Measurements from ENCODE around the gene HS6ST1.

Gene HS6ST1

GRCh38 chr2:128347701-128348539 lies 29.3 kb upstream of the HS6ST1 start:
- TF ChIP-seq CTCF (IDR thresholded peaks at IDR 0.05; ENCODE audit: low read depth, low read length) = no peak
- H3K4me3 ChIP-seq (ENCODE audit: low read depth, low read length) = no peak overlapping the region

- no peak overlapping the region for H3K4me3 ChIP-seq (ENCODE audit: low read depth, low read length)
- TF ChIP-seq CTCF (IDR thresholded peaks at IDR 0.05; ENCODE audit: low read depth, low read length) = no peak
These were observed 28.5 kb upstream of the HS6ST1 start for GRCh38 chr2:128347171-128347558.

DNA sequence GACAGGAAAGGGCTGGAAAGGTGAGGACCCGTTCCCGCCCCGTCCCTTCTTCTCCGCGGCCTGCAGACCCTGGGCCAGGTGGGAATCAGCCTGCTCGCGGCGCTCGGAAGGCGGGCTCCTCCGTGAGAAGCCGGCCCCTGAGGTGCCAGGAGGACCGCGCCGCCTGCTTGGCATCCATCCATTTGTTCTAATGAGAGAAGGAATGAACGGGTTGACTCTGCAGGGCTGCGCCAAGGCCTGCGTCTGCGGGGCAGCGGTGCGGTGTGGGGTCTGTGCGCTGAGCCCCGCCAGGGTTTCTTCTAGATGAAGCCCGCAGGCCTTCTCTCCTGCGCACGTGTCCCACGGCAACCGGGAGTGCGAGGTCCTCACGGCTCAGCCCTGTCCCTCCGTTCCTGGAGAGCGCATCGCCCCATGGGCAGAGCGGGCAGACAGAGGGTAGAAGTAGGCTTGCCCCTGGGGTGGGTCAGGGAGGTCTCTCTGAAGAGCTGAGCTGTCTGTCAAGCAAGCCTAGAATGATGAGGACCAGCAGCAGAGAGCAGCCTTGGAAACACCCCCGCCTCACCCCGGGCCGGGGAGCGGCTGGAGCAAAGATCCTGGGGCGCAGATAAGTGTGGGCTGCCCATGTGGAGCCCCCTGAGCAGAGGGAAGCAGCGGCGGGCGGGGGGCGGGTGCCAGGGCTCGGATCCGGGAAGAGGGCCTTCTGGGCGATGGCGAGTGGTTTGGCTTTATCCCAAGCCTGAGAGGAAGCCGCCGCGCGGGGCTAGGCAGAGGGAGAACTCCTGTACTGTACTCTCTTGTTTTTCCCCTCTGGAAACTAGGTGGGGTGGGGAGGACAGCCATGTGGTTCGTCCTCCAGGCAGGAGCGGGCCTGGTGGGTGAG lies 27.9 kb upstream of the HS6ST1 start:
- no peak overlapping the region for H3K4me3 ChIP-seq (ENCODE audit: low read depth, low read length)
- TF ChIP-seq CTCF (IDR thresholded peaks at IDR 0.05; ENCODE audit: low read depth, low read length) = no peak

DNA sequence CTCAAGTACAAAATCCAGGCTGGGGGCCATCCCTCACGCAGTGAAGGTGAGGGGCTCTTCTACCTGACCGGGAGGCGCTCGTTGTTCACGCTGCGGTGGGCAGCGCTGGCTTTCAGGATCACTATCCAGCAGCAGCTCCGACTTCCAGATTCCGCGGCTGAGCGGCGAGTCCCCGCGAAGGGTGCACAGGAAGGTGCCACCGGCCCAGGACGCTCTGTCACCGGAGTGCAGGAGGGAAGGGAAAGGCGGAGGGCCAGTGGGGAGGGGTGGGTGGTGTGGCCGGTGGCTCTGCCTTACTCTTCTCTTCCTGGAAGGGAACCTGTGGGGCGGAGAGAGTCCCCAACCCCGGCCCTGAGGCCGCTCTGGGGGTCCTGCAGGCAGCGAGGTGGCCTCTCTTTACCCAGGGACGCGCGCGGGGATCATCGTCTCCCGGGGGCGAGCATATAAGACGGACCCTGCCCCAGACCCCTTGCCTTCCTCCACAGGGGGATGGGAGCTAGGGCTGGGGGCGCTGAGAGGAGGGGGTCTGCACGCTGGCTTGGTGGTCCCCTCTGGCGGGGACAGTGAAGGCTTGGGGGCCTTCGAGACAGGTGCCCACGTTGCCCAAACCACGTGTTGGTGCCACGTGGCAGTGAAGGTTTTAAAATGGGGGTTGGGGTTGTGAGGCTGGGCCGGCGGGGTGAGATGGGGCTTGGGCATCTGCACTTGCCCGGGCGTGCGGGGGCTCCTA lies 26.9 kb upstream of the HS6ST1 start:
- H3K4me3 ChIP-seq (ENCODE audit: low read depth, low read length) = no peak overlapping the region
- TF ChIP-seq CTCF (IDR thresholded peaks at IDR 0.05; ENCODE audit: low read depth, low read length) = no peak

GRCh38 chr2:128344101-128344500 lies 25.4 kb upstream of the HS6ST1 start:
- no peak overlapping the region for H3K4me3 ChIP-seq (ENCODE audit: low read depth, low read length)
- TF ChIP-seq CTCF (IDR thresholded peaks at IDR 0.05; ENCODE audit: low read depth, low read length) = no peak

DNA sequence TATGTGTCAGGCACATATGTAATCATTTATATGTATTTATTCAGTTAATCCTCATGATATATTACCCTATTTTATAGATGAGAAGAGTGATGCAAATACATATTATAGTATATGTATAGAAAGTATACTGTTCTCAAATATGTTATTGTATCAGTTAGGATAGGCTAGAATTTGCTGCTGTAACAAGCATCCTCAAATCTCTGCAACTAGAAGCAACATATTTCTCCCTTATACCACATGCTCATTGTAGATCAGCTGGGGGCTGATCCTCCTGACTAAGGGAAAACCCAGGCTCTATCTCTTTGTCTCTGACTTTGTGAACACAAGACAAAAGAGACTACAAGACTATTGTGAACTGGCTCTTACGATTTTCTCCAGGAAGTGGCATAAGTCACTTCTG lies 24.8 kb upstream of the HS6ST1 start:
- no peak for TF ChIP-seq CTCF (IDR thresholded peaks at IDR 0.05; ENCODE audit: low read depth, low read length)
- no peak overlapping the region for H3K4me3 ChIP-seq (ENCODE audit: low read depth, low read length)

Data from WI38 (cell line).